ENCODE results near the gene OPA1.

DNA sequence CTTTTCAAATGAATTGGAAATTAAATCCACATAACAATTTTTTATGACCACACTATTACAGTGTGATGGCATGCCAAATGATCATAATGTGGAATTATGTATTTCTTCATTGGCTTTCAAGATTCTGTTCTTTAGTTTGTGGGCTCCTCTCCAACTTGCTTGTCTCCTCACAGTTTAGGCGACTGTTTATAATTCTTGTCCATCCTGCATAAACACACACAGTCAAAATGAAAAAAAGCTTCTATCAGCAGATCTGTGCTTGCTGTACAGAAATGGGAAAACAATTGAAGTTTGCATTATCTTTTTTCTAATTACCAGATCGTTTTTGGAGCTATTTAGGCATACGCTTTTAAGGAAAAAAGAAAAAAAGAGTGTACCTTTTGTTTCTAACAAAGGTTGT lies 37.0 kb downstream of the OPA1 start:
- TF ChIP-seq, protein P1, sequence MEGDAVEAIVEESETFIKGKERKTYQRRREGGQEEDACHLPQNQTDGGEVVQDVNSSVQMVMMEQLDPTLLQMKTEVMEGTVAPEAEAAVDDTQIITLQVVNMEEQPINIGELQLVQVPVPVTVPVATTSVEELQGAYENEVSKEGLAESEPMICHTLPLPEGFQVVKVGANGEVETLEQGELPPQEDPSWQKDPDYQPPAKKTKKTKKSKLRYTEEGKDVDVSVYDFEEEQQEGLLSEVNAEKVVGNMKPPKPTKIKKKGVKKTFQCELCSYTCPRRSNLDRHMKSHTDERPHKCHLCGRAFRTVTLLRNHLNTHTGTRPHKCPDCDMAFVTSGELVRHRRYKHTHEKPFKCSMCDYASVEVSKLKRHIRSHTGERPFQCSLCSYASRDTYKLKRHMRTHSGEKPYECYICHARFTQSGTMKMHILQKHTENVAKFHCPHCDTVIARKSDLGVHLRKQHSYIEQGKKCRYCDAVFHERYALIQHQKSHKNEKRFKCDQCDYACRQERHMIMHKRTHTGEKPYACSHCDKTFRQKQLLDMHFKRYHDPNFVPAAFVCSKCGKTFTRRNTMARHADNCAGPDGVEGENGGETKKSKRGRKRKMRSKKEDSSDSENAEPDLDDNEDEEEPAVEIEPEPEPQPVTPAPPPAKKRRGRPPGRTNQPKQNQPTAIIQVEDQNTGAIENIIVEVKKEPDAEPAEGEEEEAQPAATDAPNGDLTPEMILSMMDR (IDR thresholded peaks at IDR 0.05), result no peak
- TF ChIP-seq POLR2A (IDR thresholded peaks at IDR 0.05), result no peak
